NCI-H82 treated with DMSO at 0.1 percent for 48 hours (cell line): ENCODE data around the gene XRCC3.

Experiments used
- DNase-seq: peaks from one replicate; lab custom pipeline; 2025; ENCODE audit not compliant: unreplicated experiment; lab: John Stamatoyannopoulos, UW

The XRCC3 gene

DNA sequence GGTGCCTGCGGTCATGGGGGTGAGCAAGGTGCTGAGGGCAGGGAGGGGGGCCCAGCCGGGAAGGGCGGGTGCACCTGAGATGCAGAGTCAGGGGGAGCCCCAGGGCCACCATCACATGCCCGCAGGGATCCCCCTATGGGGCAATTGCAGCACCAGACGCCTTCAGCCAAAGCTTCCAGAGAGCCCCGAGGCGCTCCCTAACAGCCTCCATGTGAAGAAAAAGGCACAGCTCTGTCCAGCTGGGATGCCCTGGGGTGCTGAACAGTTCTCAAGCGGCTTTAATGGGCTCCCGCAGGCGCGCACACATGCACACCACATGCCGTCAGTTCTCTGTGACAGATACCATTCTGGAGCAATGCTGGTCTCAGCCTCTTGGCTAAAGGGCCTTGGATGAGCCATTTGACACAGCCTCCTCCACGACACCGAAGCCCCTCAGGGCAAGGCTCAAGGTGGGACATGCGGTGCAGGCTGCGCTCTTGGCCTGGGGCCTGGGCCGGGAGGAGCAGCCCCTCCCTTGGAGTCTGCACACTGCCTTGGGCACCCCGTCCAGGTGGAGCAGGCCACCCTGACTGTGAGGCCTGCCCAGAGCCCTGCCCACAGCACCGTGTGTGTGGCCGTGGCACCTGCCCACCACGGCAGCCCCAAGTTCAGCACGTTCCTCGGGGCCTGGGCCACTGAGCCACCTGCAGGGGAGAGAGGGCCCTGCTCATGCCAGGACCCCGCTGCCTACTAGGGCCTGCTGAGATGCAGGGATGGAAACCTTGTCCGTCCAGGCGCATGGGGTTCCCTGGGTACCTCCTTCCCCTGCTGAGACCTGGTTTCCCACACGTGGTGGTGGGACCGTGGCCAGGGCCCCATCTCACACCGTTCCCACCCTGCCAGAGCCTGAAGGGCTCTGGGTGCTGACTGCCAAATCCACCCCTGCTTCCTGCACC lies 7.7 kb downstream of the XRCC3 start:
- DNase-seq, result no peak

DNA sequence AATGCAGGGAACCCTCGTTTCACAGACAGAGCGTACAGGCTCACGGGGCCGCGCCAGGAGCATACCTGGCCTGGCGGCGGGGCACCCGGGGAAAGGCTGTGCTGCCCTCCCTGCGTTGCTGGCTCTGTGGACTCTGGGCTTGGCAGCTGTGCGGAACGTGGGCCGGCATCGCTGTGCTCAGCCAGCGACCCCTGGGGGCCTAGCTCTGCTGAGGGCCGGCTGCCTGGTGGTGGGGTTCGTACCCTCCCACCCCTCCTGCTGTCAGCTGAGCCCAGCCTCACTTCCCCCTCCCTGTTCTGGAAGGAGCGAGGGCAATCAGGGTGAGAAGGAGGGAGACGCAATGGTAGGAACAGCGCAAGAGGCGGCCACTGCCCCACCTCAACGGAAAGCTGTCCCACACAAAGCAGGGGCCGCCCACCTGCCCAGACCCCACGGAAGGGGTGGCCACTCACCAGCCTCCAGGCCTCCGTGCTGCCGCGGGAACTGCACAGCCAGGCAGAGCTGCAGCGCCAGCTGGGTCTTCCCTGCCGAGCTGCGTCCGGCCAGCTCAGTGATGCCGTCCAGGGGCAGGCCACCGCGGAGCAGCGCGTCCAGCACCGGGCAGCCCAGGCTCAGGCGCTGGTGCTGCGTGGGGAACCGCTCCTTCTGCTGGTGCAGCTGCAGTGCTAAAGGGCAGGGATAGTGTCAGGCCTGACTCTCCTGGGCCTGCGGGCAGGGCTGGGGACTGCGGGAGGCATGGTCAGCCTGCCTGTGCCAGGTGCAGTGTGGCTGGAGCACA lies 8.5 kb downstream of the XRCC3 start:
- no peak for DNase-seq

DNA sequence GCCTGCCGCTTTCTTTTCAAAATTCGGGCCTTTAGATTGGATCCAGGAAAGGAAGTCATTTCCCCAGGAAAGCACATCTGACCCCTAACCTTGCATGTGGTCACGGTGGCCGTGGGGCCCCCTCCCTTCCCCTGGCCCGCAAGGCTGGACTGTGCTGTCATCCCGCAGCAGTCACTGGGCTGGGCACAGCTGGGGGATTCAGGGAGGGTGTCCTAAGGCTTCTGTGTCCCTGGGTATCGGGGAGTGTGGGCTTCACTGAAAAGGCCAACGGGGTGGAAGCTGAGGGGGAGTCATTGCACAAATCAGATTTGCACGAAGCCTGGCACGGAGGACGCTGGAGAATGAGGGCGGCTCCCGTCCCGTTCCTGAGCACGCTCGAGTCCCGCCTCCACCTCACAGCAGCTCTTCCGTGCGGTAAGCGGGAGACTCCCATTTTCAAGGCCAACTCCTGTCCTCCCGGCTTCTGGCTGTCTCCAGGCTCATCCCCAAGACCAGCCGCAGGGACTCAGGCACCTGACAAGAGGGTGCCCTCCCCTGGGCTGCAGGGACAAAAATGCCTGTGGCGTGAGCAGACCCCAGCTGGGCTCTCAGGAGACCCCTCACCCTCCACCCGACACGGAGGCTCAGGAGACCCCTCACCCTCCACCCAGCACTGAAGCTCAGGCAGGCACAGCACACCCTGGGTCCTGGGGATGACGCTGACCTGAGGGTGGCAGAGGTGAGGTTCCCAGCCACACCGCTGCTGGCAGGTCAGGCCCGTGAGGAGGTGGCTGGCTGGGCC lies 9.6 kb downstream of the XRCC3 start:
- no peak for DNase-seq

DNA sequence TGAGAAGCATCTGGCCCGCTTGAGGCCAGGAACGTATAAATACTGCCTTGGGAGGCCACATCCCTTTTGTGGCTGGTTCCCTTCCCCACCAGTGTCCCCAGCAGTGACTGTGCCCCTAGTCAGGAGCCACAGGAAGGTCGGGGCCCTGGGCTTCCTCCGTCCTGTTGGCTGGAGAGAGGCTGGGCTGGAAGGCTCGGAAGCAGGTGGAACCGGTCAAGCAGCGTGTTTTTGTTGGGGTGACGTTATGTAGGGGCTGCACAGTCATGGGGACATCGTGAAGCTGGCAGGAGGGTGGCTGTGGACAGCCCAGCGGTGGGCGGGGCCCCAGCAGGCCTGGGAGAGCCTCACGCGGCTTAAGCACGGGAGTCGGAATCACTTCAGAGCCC lies 10.1 kb downstream of the XRCC3 start:
- DNase-seq, result no peak

DNA sequence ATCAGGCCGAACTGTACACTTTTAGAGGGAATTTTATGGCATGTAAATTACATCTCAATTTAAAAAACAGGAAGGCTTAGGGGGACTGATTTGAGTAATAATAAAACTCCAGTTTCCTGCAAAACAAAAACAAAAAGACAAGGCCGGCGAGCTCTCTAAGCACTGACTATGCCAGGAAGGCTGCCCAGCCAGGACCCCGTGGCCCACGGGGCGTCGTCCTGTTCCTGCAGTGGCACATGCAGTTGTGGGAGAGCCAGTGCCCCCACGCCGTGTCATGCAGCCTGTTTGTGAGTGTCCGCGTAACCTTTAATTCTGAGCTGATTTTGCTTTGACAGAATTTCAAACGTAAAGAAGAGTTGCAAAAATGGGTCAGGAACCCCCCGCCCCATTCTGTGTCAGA lies 10.5 kb downstream of the XRCC3 start:
- no peak for DNase-seq

DNA sequence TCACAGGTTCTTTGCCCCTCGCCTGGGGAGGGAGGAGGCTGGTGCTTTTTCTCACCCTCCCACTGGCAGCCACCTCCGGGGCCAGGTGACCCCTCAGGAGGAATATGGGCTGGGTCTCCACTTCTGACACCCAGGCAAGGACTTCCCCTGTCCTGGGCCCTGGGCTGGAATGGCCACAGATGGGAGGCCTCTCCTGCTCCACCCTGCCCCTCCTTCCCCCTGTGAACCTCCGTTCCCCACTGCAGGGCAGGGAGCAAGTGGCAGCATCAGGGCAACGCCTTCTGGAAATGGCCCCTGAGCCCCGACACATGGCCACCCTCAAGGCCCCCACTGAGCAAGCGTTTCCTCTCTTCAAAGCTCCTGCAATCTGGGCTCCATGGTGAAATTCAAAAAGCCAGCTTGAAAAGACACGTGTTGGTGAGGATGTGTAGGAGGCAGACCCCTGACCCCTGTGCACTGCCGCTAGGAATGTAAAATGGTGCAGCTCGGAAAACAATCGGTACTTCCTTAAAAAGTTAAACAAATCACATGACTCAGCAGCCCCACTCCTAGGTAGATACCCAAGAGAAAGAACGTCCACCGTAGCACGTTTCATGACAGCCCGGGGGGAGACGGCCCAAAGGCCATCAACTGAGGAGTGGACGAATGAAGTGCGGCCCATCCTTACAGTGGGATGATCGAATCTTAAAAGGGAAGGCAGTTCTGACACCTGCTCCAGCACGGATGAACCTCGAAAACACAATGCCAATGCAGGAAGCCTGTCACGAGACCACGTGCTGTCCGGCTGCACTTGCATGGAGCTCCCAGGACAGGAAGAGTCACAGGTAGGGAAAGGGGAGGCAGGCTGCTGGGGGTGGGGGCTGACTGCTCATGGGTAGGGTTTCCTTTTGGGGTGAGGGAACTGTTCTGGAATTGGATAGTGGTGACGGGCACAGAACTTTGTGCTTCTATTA lies 11.5 kb downstream of the XRCC3 start:
- no peak for DNase-seq

DNA sequence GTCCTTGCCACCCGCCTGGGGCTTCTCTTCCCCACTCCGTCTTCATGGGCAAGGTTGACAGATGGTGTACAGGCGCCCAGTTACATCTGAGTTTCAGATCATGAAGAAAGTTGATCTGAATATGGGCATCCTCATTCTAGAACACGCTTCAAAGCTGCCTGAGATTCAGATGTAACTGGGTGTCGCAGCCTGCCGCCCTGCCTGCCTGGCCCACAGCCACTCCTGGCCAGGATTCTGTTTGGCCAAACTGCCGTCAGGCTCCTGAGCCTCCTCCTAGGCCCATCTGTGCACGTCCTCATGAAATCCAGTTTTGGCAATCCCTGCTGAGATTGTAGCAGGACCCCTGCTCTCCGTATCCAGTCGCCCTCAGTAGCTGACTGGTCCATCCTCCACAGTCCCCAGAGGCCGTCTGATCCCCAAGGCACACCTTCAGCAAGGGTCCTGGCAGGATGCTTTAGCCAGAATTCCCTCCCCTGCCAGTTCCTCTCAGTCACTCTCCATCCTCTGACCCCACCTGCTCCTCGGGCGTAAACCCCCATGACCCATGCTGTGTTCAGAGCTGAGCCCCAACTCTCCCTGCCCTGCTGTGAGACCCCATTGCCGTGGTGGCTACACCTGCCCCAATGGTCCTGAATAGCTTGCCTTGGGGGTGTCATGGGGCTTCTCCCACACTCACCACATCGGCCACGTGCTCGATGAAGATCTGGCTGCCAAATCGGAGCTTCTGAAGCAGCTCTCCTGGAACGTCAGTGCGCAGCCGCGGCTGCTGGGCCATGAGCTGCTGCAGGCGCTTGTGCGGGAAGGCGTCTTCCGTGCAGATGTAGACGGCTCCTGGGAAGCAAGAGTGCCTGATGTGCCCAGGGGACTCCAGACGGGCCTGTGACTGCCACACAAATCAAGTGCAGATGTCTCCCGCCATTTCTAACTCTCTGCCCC lies 12.5 kb downstream of the XRCC3 start:
- DNase-seq, result no peak

DNA sequence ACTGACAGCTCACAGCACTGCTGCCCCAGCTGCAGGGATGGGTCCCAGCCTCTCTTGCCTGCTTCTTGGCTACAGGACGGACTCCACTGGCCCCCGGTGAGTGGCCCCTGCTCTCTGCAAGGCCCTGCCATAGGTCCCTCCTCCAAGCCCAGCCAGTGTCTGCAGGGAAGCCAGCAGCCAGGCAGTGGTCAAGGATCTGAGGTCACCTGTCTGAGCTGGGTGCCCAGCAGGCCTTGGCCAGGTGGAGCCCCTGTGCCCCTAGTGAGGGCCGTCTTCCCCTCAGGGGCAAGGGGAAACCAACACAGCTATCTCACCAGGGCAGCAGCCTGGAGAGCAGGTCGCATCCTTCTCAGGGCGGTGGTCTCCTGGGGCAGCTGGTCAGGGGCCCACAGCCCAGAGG lies 13.2 kb downstream of the XRCC3 start:
- DNase-seq, result no peak

DNA sequence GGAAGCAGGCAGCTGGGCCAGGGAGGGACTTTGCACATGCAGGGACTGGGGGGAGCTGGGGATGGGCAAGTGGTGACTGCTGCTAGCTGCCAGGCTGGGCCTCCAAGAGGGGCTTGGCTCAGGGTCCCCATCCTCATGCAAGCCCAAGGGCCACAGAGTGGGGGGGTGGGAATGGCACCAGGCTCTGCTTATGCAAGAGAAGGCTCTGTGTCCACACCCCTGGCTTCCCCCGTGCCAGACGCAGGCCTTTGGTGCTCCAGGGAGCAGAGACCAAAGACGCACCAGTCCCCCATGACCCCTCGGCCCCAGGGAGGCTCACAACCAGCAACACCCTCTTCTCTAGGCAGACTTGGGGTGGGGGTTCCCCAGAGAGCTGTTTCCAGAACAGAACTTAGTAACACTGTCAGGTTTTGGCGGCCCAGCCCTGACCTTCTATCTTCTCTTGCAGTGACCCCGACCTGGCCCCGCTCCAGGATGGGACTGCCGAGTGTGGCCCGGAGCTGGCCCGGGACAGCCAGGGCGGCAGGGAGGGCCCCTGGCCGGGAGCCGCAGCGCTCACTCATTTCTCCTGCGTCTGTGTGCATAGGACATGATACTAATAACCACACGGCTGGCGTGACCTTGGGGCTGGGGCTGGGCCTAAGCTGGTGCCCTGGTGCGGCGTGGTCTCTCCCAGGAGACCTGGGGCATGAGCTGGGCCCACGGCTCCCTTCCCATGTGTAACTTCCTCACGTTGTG lies 14.3 kb downstream of the XRCC3 start:
- no peak for DNase-seq

DNA sequence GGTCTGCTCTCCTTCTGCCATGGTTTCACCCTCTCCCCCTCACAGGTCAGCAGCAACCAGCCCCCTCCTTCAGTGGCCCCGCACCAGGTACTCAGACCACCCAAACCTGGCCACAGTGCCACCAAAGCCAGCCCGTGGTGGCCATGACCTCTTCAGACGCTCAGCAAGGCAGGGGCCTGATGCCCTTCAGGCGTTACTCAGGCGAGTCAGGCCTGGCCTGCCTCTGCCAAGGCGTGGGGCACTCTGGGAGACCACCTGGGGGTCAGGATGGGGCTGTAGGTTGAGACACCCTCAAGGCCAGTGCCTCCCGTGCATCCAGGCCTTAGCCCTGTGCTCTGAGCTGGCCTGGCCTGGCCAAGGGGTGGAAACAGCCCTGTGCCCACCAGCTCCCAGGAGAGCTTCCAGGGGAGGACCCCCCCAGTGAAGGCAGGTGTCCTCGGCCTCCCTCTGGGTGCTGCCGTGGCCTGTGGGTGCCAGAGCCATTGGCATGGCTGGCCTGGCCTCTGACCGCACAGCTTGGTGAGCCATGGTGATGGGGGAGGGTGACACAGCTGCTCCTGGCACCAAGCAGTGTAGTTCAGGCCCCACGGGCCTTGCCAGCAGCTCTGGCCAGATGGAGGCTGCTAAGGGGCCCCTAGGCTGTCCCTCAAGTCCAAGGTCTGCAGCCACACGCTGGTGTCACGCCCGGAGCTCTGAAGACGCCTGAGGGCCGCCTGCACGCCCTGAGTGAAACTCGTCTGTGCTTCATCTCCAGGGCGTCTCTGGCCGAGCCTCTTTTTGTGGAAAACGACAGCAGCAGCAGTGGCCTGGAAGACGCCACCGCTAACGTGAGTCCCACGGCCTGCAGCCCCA lies 15.1 kb downstream of the XRCC3 start:
- no peak for DNase-seq

DNA sequence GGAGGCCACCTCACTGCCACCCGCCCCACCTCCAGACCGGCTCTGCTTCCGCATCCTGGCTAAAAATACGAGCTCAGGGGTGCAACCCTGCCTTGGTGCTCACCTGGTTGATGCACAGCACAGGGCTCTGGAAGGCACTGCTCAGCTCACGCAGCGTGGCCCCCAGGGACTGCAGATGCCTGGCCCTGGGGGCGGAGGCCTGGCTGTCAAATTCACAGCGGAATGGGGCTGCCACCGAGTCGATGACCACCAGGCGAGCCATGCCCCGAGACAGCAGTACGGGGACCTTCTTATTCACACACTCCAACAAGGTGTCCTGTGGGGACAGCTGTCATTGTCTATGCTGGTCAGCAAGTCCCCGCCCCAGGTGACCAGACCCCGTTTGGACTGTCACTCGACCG lies 16.0 kb downstream of the XRCC3 start:
- DNase-seq, result no peak

DNA sequence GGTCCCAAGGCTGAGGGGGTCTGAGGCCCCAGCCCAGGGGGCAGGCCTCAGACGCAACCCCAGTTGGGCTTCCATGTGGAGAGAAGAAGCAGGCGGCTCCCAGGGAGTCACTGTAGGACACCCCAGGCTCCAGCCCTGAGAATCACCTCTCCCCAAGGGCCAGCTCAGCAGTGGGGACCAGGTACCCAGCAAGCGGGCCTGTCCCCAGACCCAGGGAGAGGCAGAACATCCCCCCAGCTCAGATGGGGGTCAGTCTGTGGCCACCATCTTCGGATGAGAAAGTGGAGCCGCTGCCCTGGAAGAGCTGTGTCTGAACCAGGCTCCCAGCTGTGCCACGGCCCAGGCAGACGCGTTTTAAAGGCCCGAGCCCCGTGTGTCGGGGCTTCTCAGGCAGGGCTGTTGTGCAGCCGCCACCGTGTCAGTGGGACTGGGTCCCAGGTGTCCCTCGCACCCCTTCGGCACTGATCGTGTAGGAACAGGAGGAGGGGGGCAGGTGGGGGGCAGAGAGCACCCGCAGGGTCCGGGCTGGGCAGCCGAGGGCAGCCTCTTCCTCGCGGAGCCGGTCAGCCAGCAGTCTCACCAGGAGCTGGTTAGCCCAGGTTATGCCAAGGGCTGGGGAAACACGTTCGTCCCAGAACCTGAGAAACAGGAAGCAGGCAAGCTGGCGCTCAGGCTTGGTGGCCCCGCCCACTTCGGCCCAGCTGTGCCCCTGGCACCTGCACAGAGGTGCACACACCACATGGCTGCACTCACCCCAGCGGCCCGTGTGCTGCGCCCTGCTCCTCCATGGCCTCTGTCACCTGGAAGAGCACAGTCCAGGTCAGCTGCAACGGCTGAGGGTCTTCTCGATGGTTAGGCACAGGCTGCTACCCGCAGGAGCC lies 16.6 kb downstream of the XRCC3 start:
- no peak for DNase-seq

DNA sequence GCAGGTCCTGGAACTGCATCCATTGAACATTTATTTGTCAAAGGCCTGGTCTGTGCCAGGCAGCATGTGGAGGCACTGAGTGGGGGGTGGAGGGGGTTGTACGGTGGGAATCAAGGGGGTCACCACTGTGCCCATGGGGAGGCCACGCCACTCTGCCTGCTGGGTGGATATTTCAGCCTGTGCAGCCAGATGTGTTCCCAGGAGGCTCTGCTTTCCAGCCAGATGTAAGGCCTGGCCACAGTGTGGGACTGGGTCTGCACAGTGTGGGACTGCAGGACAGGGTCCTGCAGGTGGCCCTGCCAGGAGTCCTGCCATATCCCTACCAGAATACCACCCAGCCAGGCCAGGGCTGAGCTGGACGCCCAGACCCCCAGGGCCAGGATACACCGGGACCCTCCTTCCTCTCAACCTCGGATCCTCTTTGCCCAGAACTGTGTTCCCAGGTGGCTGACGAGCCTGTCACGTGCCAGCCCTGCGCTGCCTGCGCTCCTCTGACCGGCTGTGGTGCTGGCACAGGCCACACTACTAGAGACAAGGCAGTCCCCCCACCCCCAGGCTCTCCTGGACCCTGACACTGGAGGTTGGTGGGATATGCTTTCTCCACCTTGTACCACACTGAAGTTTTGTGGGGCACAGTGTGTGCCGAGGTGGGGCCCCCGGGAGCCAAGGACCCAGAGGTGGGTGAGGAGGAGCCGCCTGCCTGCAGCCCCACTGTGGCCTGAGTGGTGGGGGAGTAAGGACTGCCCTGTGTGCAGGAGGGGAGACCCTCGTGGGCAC lies 17.5 kb downstream of the XRCC3 start:
- DNase-seq, result no peak

DNA sequence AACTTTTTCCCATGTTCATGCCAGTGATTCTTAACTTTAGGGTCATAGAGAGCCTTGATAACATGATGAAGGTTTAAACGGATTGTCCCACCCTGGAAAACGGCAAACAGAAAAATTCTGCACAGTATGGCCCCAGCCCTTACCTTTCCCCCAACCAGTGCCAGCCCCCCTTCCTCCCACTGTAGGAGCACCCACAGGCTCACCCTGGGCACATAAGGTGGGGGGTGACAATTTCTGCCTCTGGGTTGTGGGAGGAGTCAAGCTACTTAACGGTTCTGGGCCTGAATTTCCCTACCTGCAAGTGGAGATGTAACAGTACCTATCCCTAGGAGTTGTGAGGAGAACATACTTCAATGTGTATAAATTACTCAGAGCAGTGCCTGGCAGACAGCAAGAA lies 18.0 kb downstream of the XRCC3 start:
- DNase-seq, result no peak

DNA sequence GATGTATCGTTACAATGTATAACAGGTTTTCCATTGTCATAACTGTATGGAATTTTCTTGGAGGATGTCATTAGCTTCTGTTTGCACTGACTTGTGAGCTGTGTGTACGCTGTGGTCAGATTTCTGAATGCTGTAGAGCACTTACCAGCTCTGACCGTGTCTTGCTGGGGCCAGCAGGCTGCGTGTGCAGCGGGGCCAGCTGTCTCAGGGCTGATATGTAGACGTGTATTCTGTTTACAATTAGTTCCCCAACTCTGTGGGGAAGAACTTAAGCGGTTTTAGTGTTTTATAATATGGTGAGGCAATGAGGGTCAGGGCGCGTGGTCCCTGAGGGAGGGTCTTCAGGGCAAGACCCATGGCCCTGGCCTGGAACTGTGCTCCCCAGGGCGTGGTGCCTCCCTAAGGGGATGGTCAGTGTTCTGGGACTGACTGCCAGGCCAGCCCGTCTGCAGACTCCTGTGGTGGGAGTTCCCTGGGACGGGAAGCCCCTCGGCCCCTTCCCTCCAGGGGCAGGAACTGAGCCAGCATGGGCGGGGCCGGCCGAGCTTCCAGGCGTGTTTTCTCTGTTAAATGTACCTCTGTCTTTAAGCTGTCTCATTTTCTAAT lies 18.7 kb downstream of the XRCC3 start:
- DNase-seq, result no peak

DNA sequence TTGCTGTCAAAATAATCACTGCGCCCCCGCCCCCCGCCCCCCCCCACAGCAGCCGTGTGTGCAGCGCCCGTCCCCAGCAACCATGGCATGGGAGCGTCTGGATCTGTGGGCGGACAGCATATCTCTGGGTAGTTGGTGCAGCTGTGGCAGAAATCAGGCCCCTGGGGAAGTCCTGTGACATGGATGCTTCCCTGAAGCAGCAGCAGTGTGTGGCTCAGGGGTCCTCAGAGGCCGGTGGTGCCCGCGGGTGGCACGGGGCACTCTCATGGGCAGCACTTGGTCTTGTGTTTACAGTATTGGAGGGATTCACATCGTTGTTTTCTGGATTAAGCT lies 19.2 kb downstream of the XRCC3 start:
- DNase-seq, result no peak
